SK-N-SH (cell line): ENCODE results near the gene KIF18A.

Experiments used
- CTCF ChIP-seq: fragments of 200-600 bp; sonication (generic); IDR thresholded peaks from 2 replicates; pipeline ENCODE4 v1.6.1; 2017; ENCODE audit warnings: antibody characterized with exemption, mild to moderate bottlenecking, moderate library complexity
- EZH2phosphoT487 ChIP-seq: fragments of 200-600 bp; sonication (generic); IDR thresholded peaks from 2 replicates; pipeline ENCODE4 v1.6.1; 2017; ENCODE audit warnings: low read depth, mixed run types, mild to moderate bottlenecking, antibody characterized with exemption, moderate library complexity, borderline replicate concordance
- GATA2 ChIP-seq: sonication (generic); formaldehyde crosslinking; IDR thresholded peaks from 2 replicates; pipeline ENCODE4 v1.5.0; 2020; ENCODE audit warnings: mild to moderate bottlenecking, missing genetic modification reagents
- MAX ChIP-seq: IDR thresholded peaks from 2 replicates; pipeline ENCODE4 v1.4.0; 2012; ENCODE audit warnings: low read depth
- PBX3 ChIP-seq: IDR thresholded peaks from 2 replicates; pipeline ENCODE4; 2012
- POLR2AphosphoS5 ChIP-seq: IDR thresholded peaks from 2 replicates; pipeline ENCODE4 v1.6.1; 2012; ENCODE audit warnings: low read depth, low read length
- RCOR1 ChIP-seq: fragments of 150-350 bp; IDR thresholded peaks from 2 replicates; pipeline ENCODE4 v1.6.1; 2017; ENCODE audit warnings: antibody characterized with exemption, low read length
- RFX5 ChIP-seq: IDR thresholded peaks from 2 replicates; pipeline ENCODE4 v1.6.1; 2012; ENCODE audit warnings: mild to moderate bottlenecking, improper control_type of control experiment, low read length
- SIN3A ChIP-seq: IDR thresholded peaks from 2 replicates; pipeline ENCODE4 v1.6.1; 2012; ENCODE audit warnings: low read depth, mild to moderate bottlenecking, low read length, moderate library complexity, borderline replicate concordance
- TAF1 ChIP-seq: IDR thresholded peaks from 2 replicates; pipeline ENCODE4 v1.6.1; 2012; ENCODE audit warnings: low read depth, mild to moderate bottlenecking, low read length, moderate library complexity, borderline replicate concordance

- no peak for TF ChIP-seq SIN3A
- no peak for TF ChIP-seq RFX5
- TF ChIP-seq PBX3: no peak
- TF ChIP-seq GATA2: no peak
- no peak for TF ChIP-seq MAX
- no peak for TF ChIP-seq POLR2AphosphoS5
- no peak for TF ChIP-seq TAF1
- TF ChIP-seq CTCF: no peak
- TF ChIP-seq EZH2phosphoT487: no peak
- no peak for TF ChIP-seq RCOR1
Observed at GRCh38 chr11:28104425-28104824, 3.5 kb downstream of the KIF18A start.
